A549 (cell line): Measurements from ENCODE around the gene CAPN11.

ENCODE experiments used
- CBX8 ChIP-seq: fragments of 200-600 bp; sonication (generic); IDR thresholded peaks from 2 replicates; pipeline ENCODE4 v1.6.1; 2016
- ESRRA ChIP-seq: fragments of 150-350 bp; IDR thresholded peaks from 2 replicates; pipeline ENCODE4 v1.6.1; 2014; ENCODE audit warnings: mild to moderate bottlenecking, low read length, borderline replicate concordance
- HOXB5 ChIP-seq: fragments of 250-450 bp; sonication (Bioruptor Pico); IDR thresholded peaks from 2 replicates; pipeline ENCODE4 v1.5.0; 2020; ENCODE audit warnings: mild to moderate bottlenecking, moderate library complexity
- POLR2A ChIP-seq: IDR thresholded peaks from 2 replicates; pipeline ENCODE4 v1.6.1; 2012; ENCODE audit warnings: mild to moderate bottlenecking, low read length
- RAD21 ChIP-seq, 2 experiments: fragments of >200 bp in 1 of 2; sonication (Bioruptor Twin) in 1 of 2; formaldehyde crosslinking in 1 of 2; IDR thresholded peaks in 1 of 2; conservative IDR thresholded peaks in 1 of 2; 2 replicates in 1 of 2; 3 replicates in 1 of 2; pipeline ENCODE4 v1.6.1; 2012 to 2018; ENCODE audit warnings: inconsistent platforms in 1 of 2
- RFX5 ChIP-seq: fragments of 450-650 bp; IDR thresholded peaks from 2 replicates; pipeline ENCODE4 v1.7.1; 2014; ENCODE audit warnings: antibody characterized with exemption, mild to moderate bottlenecking, moderate library complexity
- TF ChIP-seq, protein P1 (sequence below): fragments of >200 bp; sonication (Bioruptor Twin); formaldehyde crosslinking; IDR thresholded peaks from 3 replicates; pipeline ENCODE4 v1.5.1; 2016
- TF ChIP-seq, protein P2 (sequence below): fragments of 450-650 bp; IDR thresholded peaks from 2 replicates; pipeline ENCODE4 v1.6.1; 2014; ENCODE audit warnings: antibody characterized with exemption

DNA sequence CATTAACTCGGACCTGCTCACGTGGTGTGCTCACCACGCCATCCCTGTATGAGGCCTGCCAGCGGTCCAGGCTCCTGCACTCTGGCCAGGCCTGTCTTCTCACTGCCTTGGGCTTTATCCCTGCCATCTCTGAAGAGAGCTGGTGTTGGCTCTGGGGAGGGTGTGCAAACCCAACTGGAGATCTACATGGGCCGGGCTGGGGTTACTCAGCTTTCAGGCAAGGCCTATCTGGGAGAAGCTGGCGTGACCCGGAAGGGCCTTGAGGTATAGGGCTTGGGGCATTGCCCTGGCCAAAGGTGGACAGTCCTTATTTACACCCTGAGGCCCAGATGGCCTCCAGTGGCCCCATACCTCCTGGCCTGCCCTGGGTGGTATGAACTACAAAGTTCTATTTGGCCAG lies 69.8 kb downstream of the CAPN11 start:
- TF ChIP-seq HOXB5 (CRISPR knock-in tag) (no peak), POLR2A (no peak), RFX5 (no peak), CBX8 (no peak), RAD21 (conservative IDR thresholded peaks at IDR 0.05 in 1 of 2, IDR thresholded peaks at IDR 0.05 in 1 of 2) (no peak), ESRRA (no peak)
- TF ChIP-seq, protein P1, sequence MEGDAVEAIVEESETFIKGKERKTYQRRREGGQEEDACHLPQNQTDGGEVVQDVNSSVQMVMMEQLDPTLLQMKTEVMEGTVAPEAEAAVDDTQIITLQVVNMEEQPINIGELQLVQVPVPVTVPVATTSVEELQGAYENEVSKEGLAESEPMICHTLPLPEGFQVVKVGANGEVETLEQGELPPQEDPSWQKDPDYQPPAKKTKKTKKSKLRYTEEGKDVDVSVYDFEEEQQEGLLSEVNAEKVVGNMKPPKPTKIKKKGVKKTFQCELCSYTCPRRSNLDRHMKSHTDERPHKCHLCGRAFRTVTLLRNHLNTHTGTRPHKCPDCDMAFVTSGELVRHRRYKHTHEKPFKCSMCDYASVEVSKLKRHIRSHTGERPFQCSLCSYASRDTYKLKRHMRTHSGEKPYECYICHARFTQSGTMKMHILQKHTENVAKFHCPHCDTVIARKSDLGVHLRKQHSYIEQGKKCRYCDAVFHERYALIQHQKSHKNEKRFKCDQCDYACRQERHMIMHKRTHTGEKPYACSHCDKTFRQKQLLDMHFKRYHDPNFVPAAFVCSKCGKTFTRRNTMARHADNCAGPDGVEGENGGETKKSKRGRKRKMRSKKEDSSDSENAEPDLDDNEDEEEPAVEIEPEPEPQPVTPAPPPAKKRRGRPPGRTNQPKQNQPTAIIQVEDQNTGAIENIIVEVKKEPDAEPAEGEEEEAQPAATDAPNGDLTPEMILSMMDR: no peak
- TF ChIP-seq, protein P2, sequence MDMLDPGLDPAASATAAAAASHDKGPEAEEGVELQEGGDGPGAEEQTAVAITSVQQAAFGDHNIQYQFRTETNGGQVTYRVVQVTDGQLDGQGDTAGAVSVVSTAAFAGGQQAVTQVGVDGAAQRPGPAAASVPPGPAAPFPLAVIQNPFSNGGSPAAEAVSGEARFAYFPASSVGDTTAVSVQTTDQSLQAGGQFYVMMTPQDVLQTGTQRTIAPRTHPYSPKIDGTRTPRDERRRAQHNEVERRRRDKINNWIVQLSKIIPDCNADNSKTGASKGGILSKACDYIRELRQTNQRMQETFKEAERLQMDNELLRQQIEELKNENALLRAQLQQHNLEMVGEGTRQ: no peak
